Fibroblast of lung (primary cell): Measurements from ENCODE around the gene PLAGL1.

Experiments
- EZH2 ChIP-seq: IDR thresholded peaks from 2 replicates; pipeline ENCODE4 v1.5.1; 2012; ENCODE audit warnings: low read length, control low read depth, mild to moderate bottlenecking; ENCODE audit errors: missing control alignments
- TF ChIP-seq, protein P1 (sequence below), 2 donors: IDR thresholded peaks in 1 of 2; conservative IDR thresholded peaks in 1 of 2; 1 replicate in 1 of 2; 2 replicates in 1 of 2; pipeline ENCODE4 v1.5.1; 2011 to 2012; ENCODE audit warnings: low read length in 2 of 2, control low read depth in 1 of 2, inconsistent platforms in 1 of 2, low read depth in 1 of 2, mild to moderate bottlenecking in 1 of 2

DNA sequence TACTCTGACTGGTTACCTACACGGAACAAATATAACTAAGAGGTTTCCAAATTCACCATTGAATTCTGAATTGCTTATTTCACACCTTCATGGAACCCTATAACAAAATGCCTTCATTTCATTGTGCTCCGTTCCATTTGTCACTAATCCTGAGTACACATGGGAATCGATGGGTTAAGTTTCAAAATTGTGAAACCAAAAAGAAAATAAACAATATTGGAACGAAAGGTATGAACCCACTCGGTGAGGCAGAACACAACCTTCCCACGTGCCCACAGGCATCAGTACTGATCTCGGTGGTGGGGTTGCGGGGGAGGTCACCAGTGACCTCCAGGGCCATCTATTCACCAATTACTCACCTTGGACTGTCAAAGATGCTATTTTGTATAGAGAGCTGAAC, 34.0 kb downstream of the PLAGL1 start:
- TF ChIP-seq, protein P1, sequence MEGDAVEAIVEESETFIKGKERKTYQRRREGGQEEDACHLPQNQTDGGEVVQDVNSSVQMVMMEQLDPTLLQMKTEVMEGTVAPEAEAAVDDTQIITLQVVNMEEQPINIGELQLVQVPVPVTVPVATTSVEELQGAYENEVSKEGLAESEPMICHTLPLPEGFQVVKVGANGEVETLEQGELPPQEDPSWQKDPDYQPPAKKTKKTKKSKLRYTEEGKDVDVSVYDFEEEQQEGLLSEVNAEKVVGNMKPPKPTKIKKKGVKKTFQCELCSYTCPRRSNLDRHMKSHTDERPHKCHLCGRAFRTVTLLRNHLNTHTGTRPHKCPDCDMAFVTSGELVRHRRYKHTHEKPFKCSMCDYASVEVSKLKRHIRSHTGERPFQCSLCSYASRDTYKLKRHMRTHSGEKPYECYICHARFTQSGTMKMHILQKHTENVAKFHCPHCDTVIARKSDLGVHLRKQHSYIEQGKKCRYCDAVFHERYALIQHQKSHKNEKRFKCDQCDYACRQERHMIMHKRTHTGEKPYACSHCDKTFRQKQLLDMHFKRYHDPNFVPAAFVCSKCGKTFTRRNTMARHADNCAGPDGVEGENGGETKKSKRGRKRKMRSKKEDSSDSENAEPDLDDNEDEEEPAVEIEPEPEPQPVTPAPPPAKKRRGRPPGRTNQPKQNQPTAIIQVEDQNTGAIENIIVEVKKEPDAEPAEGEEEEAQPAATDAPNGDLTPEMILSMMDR (conservative IDR thresholded peaks at IDR 0.05 in 1 of 2, IDR thresholded peaks at IDR 0.05 in 1 of 2; ENCODE audit: low read depth in 1 of 2, low read length in 2 of 2) = no peak
- TF ChIP-seq EZH2 = no peak
